AML-193 (cell line): ENCODE data around the gene SERPINI2.
A peak's percentile ranks its signal among the peaks of the same experiment; 100 is the strongest.

Experiments used
- DNase-seq, 2 experiments: peaks; one replicate each; lab custom pipeline; 2025; lab: John Stamatoyannopoulos, UW

Gene SERPINI2, protein sequence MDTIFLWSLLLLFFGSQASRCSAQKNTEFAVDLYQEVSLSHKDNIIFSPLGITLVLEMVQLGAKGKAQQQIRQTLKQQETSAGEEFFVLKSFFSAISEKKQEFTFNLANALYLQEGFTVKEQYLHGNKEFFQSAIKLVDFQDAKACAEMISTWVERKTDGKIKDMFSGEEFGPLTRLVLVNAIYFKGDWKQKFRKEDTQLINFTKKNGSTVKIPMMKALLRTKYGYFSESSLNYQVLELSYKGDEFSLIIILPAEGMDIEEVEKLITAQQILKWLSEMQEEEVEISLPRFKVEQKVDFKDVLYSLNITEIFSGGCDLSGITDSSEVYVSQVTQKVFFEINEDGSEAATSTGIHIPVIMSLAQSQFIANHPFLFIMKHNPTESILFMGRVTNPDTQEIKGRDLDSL

DNA sequence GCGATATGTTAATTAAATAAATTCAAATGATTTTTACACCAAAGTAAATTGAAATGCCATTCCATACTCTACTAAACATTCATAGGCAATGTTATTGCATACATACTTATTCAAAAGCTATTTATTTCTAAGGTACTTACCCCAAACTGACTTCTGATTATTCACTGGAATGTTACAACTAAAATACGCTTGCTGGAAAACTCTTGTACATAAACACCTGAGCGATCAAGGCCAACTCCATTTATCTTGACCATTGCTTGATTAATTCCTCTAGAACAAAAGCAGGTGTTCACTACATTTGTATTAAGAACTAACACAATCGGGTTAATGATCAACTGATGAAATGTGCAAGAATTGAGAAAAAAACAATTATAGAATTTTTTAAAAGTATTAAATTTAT, at the start of gene SERPINI2:
Gene SERPINI2 (minus strand): TSS at position 180 of the 400 bp plus-strand sequence. CDS start 2,208 bp downstream, outside the sequence.
- DNase-seq: no peak

DNA sequence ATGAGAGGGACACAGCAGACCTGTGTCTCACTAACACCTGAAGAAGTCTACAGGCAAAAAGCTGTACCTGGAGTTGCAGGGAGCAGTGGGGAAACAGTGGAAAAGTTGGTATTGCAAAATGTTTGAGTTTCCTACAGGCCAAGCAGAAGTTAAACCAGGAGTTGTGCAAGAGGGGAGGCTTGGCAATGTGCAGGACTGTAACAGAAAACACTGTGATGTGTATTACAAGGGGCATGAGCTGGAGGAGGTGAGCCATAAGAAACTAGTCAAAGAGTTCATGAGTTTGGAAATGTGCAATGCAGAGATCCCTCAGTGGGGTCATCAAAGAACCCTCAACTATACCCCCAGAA, 47.1 kb upstream of the SERPINI2 start:
- DNase-seq: peak; percentile 99

DNA sequence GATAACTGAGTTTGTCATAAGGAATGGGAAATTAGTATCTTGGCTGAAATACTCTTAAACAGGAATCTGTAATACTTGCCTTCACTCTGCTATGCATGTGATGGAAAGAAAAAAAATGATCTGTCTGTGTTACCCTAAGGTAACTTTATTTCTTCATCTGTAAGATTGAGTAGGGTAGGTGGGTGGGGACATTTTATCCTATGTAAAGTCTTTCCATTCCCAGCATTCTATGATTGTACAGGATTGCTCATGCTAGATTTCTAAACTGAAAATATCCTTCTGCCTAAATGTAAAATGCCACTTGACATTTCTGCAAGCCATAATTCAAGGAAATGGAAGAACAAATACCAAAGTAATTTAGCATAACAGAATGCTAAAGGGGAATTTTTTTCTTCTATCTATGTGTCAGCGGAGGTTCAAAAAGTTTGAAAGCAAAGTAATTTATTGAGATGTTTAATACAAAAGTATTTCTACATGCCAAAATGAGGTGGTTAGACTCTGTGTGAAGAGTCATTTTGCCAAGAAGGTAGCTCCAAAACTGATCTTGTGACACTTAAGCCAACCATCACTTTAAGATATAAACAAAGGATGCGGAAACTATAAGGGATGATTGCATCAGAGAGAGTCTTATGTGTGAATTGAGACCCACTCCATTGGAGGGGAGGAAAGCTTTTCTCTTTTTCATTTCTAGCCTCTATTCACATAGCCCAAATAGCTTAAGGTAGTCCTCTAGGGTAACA, 46.6 kb upstream of the SERPINI2 start:
- peak; percentile 98 to 99 for DNase-seq

DNA sequence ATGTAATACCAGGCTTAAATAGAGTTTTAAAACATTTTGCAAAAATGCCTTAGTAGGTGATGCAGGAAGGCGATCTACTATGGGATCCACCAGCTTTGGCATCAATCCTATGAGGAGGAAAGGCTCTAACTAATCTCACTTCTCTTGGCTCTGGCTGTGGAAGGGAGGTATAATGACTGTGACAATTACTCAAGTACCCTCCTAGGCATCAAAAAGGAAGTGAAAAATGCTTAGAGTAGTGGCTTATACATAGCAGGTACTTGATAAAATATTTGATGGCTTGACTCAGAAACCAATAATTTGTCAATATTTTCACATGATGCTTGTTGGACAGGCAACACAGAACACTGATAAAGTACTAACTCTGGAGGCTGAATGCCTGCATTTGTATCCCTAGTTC, 34.1 kb upstream of the SERPINI2 start:
- peak; percentile 14 to 24 for DNase-seq

DNA sequence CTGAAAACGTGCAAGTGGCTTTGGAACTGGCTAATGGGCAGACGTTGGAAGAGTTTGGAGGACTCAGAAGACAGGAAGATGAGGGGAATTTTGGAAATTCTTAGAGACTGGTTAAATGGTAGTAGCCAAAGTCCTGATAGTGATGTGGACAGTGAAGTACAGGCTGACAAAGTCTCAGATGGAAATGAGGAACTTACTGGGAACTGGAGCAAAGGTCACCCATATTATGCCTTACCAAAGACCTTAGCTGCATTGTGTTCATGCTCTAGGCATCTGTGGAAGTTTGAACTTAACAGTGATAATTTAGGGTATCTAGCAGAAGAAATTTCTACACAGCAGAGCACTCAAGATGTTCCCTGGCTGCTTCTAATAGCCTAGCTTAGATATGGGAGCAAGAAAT, 28.6 kb upstream of the SERPINI2 start:
- DNase-seq: peak; percentile 42 to 56

DNA sequence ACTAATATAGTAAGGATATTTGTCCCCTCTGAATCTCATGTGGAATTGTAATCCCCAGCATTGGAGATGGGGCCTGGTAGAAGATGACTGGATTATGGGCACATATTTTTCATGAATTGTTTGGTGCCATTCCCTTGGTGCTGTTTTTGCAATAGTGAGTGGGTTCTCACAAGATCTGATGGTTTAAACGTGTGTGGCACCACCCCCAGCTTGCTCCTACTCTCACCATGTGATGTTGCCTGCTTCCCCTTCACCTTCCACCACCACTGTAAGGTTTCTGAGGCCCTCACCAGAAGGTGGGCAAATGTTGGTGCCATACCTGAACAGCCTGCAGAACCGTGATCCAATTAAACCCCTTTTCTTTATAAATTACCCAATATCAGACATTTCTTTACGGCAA, 28.1 kb upstream of the SERPINI2 start:
- no peak for DNase-seq

DNA sequence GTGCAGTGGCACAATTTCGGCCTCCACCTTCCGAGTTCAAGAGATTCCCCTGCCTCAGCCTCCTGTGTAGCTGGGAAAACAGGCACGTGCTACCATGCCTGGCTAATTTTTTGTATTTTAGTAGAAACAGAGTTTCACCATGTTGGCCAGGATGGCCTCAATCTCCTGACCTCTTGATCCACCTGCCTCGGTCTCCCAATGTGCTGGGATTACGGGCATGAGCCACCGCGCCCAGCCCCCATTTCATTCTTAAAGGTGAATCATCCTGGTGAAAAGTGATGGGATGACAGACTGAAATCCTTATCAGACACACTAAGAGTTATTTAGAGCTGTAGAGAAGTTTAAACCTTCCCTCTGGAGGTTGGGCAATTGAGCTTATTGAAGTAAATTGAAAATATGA, 24.1 kb upstream of the SERPINI2 start:
- no peak for DNase-seq

DNA sequence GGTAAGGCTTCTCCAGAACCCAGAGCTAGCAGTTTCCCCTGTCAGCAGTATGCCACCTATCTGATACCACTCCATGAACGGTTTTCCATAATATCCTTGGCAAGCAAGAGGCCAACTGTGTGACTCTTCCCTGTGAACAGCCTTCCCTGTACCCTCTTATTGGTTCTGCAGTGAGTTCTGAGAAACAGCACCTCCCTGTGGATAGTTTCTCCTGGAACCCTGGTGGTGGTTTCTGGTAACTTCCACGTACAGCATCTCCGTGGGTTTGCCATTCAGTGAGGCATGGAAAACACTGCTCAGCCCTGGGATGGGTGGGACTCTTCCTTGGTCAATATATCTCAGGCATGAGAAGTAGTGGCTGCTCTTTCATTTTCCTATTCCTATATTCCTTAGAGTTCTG, 19.4 kb upstream of the SERPINI2 start:
- DNase-seq: peak in 1 of 2 experiments; percentile 25

DNA sequence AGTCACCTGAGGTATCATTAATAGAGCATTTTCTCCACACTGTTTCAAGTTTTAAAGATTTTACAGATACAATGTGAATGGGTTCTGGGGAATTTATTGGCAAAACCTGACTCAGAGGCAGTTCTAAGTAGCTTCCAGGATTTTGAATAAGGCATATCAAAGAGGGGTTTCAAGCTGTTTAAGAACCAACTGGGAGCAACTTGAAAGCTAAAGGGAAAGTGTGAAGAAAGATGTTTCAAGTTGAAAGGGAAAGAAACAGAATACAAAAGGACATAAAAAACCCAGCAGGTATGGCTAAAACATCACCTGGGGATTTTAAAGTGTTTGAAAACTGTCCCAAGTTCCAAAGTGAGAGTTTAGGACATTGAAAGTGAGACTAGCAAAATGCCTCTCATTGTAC, 17.8 kb upstream of the SERPINI2 start:
- DNase-seq: no peak

DNA sequence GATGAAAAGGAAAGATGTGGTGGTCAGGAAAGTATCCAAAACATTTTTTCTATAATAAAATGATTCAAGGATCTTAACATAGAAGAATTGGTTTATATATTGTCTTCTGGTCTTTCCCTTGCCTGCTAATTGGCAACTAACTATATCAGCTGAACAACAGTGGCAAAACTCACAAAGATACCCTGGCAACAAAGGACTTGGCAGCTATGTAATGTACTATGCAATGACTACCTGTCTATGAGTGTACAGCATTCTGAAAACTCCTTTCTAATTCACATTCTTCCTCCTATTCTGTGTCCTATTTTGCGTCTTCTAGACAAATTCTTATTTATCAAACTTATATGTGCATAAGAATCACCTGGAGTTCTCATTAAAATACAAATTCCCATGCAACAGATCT, 15.7 kb upstream of the SERPINI2 start:
- DNase-seq: no peak

DNA sequence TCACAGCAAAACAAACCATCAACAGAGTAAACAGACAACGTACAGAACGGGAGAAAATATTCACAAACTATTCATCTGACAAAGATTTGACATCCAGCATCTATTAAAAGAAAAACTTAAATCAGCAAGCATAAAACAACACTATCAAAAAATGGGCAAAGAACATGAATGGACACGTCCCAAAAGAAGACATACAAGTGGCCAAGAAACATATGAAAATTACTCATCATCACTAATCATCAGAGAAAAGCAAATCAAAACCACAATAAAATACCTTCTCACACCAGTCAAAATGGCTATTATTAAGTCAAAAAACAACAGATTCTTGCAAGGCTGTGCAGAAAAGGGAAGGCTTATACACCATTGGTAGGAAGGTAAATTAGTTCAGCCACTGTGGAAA, 13.7 kb upstream of the SERPINI2 start:
- no peak for DNase-seq

DNA sequence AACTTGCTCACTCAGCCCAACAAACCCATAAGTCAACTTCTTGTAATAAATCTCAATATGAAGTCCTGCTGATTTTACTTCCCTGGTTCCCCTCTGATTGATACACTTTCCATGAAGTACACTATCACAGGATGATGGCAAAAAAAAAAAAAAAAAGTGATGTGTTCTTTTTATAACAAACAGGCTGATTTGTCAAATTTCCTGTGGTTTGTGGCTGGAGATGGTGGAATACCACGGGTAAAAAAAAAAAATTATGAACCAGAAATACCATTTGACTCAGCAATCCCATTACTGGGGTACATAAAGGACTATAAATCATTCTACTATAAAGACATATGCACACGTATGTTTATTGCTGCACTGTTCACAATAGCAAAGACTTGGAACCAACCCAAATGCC, 10.7 kb upstream of the SERPINI2 start:
- no peak for DNase-seq

DNA sequence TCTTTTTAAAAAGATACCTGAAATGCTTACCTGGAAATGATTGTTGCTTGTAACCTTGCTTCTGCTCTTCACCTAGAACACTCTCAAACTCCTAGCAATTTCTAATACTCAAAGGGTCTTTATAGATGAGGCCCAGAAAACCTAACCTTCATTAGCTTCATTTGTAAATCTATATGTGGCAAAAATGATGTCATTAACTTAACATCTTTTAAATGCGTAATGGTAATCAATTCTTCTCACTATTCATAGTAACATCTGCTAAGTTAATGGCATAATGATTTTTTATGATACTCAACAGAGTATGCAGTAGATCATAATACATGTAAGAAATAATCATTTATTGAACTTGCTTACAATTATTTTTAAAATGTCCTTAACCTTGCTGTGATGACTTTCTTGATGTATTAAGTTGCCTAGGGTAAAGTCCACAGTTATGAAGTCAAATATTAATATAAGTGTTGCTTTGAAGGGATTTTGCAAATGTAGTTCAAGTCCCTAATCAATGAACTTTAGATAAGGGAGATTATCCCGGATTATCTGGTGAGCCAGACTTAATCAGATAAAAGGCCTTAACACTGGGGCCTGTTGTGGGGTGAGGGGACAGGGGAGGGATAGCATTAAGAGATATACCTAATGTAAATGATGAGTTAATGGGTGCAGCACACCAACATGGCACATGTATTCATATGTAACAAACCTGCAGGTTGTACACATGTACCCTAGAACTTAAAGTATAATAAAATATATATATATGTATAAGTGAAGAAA, 10.1 kb upstream of the SERPINI2 start:
- no peak for DNase-seq

DNA sequence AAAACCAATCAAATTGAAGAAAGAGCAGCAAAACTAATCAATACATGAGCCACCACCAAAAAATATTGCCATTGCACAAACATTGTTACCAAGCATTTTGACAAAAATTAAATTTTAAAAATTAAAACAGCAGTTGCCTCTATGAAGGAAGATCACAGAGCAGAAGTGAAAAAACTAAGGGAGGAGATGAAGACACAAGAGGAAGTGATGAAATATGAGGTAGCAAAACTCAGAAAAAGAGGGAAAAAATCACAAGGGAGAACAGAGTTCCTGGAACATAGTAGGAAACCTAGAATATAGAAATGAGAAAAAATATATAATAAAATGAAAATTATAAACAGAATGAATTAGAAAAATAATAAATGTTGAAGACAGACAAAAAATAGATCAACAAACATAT, 7.3 kb upstream of the SERPINI2 start:
- peak; percentile 41 to 62 for DNase-seq

DNA sequence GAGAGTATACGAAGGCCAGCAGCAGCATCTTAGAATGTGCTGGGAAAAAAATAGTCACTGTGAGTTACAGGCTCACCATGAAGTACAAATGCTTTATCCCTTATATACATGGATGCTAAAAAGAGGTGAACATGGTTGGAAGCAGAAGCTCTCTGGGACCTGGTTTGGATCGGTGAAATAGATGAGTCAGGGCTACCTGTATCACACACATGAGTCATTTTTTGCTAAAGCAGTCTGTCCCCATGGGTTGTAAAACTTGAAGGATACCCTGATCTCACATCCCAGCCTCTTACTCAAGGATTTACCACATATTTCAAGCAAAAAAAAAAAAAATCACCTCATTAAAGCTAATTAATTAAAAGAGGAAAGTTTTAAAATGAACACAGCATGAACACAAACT, 6.9 kb upstream of the SERPINI2 start:
- DNase-seq: no peak

DNA sequence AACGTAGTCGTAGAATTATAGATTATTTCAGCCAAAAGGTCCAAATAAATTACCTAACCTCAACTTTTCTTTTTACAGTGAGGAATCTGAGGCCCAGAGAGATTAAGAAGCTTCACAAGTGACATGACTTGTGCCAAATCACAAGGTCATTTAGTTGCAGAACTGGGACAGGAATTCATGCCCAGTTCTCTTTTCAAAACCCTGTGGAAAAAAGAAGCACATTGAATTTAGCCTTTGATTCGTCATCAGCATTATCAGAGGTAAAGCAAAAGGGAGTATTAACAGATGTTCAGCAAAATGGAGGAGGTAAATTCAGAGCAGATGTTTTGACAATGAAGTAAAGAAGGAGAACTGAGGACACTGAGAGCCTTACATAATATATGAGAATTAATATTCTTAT, 4.5 kb downstream of the SERPINI2 start:
- DNase-seq: no peak

DNA sequence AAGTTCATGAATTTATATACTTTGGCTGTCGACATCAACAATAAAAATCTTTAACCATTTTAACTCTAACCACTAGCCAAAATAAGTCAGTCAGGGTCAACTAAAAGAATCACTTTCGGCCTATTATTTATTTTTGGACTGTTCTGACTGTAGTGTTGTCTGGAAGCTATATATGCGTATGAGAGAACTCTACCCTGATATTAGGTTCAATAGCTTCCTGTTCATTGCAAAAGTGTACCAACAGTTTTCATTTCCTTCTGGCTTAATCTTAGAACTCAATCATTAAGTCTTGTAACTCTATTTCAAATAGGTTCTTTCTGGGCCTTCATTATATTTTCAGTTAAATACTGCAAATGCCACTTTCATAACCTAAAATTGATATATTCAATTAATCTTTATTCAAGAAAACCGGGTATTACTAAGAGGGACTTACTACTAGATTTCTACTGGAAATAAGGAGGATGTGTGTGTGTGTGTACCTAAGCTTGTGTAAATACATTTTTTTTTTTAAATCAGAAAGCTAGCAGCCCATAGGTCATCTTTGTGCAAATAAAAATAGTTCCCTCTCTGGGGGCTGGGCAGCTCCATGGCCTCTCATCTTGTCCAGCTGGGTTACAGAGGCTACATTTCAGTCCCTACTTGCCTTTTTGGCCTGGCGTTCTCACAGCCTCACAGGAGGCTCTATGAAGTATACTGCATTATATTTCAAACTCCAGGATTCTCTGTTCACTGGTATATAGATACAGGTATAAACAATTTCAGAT, 5.8 kb downstream of the SERPINI2 start:
- no peak for DNase-seq

DNA sequence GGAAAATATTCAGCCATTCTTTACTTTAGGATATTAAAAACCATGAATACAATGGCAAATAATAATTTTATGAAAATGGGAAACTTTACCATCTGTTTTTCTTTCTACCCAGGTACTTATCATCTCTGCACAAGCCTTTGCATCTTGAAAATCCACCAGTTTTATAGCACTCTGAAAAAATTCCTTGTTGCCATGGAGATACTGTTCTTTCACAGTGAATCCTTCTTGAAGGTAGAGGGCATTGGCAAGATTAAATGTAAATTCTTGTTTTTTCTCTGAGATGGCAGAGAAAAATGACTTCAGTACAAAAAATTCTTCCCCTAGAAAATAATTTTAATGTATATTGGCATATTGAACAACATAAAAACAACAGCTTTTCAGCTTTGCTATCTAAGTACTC, 6.9 kb downstream of the SERPINI2 start:
- no peak for DNase-seq

DNA sequence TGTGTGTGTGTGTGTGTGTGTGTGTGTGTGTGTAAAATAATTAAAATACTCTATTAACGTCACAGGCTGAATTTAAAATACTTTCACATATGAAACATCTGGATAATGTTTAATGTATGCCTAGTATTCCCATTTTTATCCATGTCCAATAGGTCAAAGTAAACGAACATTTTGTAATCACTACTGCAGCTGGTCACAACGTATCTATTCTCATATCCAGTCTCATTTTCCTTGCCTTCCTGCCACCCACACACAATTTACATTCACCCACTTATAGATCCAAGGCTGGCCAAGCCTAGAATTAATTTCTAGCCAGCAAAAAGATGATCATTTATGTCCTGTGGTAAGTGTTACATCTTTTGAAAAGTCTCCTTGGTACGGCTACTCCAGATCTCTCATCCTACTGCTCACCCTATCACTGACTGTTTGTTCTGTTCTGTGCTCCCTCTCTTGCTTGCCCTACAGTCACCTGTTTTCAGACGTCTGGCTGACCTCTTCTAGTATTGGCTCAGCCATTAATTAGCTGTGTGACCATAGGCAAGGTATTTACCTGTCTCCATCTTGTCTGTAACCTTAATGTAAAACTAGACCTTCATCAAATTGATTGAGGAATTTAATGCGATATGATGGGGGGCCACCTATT, 17.6 kb downstream of the SERPINI2 start:
- DNase-seq: no peak

DNA sequence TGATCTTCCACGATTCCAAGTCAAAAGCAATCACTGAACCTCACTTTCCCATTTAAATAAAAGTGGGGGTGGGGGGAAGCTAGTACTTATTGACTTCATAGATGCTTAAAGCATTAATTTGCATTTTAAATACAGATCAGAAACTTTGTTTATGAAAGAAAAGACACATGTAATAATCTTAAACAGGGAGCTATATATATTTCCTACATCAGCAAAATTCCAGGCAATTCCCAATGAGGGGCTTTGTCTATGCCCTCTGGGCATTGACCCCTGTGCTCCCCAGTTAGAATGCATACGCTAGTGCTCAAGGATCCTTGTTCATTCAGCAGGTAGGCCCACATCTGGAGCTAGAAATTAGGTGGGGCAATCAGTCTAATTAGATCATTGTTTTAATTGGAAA, 20.0 kb downstream of the SERPINI2 start:
- DNase-seq: no peak

DNA sequence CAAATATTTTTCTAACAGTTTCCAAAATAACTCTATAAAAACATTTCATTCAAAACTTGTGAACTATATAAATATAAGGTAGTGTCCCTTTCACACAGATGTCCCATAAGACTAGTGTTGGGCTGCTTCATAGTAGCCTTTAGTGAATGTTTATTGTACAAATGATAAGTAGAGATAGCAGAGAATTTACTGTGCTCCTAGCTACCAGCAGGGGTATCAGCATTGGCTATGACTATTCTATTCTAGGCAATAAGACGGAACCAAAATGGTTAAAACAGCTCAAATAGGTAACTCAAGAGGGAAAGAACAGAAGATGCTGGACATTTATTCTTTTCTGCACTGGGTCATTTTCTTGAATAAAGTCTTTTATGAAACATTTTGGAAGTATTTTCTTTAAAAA, 22.6 kb downstream of the SERPINI2 start:
- no peak for DNase-seq

DNA sequence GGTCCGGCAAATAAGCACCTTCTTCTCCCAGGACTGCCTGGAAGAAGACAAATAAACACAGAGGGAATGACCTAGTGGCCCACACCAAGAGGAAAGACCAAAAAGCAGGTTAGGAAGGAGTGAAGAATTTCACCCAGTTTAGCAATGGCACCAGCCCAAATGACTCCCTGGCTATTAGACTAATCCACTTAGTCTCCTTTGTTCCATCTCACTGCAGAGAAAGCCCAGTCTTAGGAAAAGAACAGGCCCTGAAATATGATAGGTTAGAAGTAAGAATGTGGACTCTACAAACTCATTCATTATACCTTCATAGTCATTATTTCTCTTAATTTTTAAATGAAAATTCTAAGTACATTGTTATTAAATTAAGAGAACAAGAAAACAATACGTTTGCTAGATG, 23.2 kb downstream of the SERPINI2 start:
- DNase-seq: no peak
